Measurements from ENCODE around the gene ELK4.

The ELK4 gene

DNA sequence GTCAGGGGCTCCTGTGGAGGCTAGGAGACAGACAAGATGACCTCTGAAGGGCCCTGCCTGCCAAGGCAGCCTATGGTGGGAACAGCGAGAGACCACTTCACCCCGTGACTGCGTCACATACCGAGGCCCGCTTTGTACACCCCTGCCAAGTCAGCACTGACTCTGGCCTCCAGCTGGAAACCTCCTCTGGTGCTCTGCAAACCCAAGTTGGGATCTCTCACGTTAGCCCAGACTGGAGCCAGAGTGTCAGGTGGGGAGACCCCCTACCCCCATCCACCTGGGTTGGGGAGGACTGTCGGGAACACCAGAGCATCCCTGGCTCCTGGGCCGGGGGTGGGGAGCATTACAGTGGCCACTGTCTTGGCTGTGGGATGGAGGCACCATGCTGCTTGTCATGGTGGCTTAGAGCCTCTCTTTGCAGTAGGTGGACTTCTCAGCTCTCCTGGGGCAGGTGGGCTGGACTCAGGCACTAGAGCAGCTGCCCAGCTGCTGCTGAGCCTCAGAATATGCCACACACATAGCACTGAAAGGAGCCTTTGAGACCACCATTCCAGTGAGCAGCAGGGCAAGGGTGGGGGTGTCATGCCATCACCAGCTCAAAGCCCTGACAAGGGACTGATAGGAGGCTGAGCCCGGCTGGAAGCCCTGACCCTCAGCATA, 50.4 kb downstream of the ELK4 start:
- H3K9me3 ChIP-seq (ENCODE audit: control insufficient read depth, low read length) = no peaks in the 10 kb centered on the region
- no peak overlapping the region for H3K4me3 ChIP-seq (ENCODE audit: extremely low read depth, insufficient read depth, low read length, poor library complexity, severe bottlenecking)
- no peaks in the 10 kb centered on the region for H3K36me3 ChIP-seq (ENCODE audit: control insufficient read depth, insufficient read depth, low read length)
- H3K4me1 ChIP-seq (ENCODE audit: control insufficient read depth, insufficient read depth, low read length, poor library complexity, severe bottlenecking) = no peaks in the 10 kb centered on the region
- WGBS, 2 experiments (ENCODE audit: insufficient coverage in 2 of 2) = 94 to 98% methylated on average over 6 of the region's 9 CpGs
- no peak overlapping the region for H3K27ac ChIP-seq (ENCODE audit: low read depth, low read length, severe bottlenecking)

DNA sequence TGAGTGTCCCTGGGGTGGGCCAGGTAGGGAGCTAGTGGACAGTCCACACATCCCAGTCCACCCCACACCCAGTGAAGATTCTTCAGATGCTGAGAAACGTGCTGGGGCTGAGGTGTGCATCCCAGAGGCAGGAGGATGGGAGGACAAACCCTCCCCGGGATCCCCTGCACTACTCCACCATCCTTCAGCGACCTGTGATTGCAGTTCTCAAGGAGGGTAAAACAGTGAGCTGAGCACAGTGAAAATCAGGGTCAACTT, 51.0 kb downstream of the ELK4 start:
- WGBS, 2 experiments (ENCODE audit: insufficient coverage in 2 of 2) = 79 to 100% methylated on average over 2 to 3 of the region's 3 CpGs
- H3K27ac ChIP-seq (ENCODE audit: low read depth, low read length, severe bottlenecking) = no peak overlapping the region
- no peaks in the 10 kb centered on the region for H3K4me1 ChIP-seq (ENCODE audit: control insufficient read depth, insufficient read depth, low read length, poor library complexity, severe bottlenecking)
- no peaks in the 10 kb centered on the region for H3K36me3 ChIP-seq (ENCODE audit: control insufficient read depth, insufficient read depth, low read length)
- H3K4me3 ChIP-seq (ENCODE audit: extremely low read depth, insufficient read depth, low read length, poor library complexity, severe bottlenecking) = no peak overlapping the region
- no peaks in the 10 kb centered on the region for H3K9me3 ChIP-seq (ENCODE audit: control insufficient read depth, low read length)

DNA sequence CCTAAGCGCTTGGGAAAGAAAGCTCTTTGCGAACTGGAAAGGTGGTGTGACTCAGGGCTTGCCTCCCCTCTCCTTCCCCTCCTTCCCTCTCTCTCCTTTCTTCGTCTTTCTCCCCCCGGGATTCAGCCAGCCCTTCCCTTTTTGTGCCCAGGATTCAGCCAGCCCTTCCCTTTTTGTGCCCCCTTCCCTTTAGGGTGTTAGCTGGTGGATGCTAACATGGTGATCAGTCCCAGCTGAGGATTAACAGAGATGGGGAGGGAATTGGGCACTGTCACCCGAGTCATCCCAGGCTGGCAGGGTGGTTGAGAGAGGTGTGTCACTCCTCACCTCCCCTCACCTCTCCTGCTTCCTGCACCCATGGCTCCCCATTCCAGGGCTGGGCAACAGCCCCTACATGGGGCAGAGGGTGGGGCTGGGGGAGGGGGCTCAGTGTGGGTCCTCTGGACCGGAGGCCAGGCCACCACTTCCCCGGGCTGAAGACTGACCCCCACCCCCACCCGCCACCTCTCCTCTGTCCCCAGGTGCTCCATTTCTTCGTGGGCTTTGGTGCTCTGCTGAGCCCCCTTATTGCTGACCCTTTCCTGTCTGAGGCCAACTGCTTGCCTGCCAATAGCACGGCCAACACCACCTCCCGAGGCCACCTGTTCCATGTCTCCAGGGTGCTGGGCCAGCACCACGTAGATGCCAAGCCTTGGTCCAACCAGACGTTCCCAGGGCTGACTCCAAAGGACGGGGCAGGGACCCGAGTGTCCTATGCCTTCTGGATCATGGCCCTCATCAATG, 51.5 kb downstream of the ELK4 start:
- Histone ChIP-seq H3K9me3 (ENCODE audit: control insufficient read depth, low read length) (no peaks in the 10 kb centered on the region), H3K4me1 (ENCODE audit: control insufficient read depth, insufficient read depth, low read length, poor library complexity, severe bottlenecking) (no peaks in the 10 kb centered on the region), H3K27ac (ENCODE audit: low read depth, low read length, severe bottlenecking) (no peak overlapping the region), H3K36me3 (ENCODE audit: control insufficient read depth, insufficient read depth, low read length) (no peaks in the 10 kb centered on the region), H3K4me3 (ENCODE audit: extremely low read depth, insufficient read depth, low read length, poor library complexity, severe bottlenecking) (no peak overlapping the region)
- 79 to 87% methylated on average over 5 to 11 of the region's 15 CpGs for WGBS, 2 experiments (ENCODE audit: insufficient coverage in 2 of 2)

DNA sequence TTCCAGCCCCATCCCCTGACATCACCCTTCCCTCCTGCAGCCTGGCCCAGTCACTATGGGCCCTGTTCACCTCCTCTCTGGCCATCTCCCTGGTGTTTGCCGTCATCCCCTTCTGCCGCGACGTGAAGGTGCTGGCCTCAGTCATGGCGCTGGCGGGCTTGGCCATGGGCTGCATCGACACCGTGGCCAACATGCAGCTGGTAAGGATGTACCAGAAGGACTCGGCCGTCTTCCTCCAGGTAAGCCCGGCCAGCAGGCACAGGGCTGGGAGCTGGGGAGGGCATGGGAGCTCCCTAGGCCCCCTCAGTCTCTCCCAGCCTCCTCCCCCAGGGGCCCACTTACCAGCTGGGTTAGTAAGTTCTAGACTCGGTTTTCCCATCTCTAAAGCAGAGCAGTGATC, 52.1 kb downstream of the ELK4 start:
- H3K4me3 ChIP-seq (ENCODE audit: extremely low read depth, insufficient read depth, low read length, poor library complexity, severe bottlenecking) = no peak overlapping the region
- no peaks in the 10 kb centered on the region for H3K9me3 ChIP-seq (ENCODE audit: control insufficient read depth, low read length)

DNA sequence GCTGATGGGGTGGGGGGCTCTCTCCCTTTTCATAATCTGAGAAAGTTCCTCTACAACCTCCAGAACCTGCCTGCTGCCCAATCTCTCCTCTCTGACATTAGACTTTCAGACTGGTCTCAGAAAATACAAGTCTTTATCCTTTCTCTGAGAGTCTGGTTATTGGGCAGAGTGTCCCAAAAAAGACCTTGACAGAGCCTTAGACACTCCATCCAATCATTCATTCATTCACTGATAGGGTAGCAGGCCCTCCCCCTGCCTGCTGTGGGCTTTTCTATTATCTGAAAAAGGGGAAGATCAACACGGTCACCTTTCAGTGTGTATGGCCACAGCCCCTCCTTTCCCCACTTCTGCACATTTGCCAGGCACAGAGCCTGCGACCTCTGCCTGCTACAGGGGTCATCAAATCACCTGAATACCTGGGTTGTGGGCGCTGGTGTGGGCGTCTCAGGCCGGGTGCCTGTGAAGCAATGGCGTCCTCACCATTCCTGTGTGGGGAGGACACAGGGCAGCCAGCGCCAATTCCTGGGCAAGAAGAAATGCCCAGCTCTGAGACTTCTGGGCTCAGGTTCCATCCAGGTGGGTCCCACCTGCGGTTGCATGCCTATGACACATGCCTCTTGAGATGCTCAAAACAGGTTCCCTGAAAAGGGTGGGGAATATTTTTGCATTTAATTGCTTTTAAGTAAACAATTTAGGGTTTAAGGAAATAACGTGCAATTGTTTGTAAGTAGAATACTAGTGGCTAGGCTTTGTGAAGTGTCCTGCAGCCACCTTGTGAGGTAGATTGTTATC, 52.8 kb downstream of the ELK4 start:
- Histone ChIP-seq H3K36me3 (ENCODE audit: control insufficient read depth, insufficient read depth, low read length) (no peaks in the 10 kb centered on the region), H3K4me3 (ENCODE audit: extremely low read depth, insufficient read depth, low read length, poor library complexity, severe bottlenecking) (no peak overlapping the region), H3K27ac (ENCODE audit: low read depth, low read length, severe bottlenecking) (no peak overlapping the region), H3K4me1 (ENCODE audit: control insufficient read depth, insufficient read depth, low read length, poor library complexity, severe bottlenecking) (no peaks in the 10 kb centered on the region), H3K9me3 (ENCODE audit: control insufficient read depth, low read length) (no peaks in the 10 kb centered on the region)
- 75 to 80% methylated on average over 9 of the region's 9 CpGs for WGBS, 2 experiments (ENCODE audit: insufficient coverage in 2 of 2)

More for the DNA sequence above, 52.1 kb downstream of the ELK4 start:
- H3K27ac ChIP-seq (ENCODE audit: low read depth, low read length, severe bottlenecking) = no peak overlapping the region
- no peaks in the 10 kb centered on the region for H3K4me1 ChIP-seq (ENCODE audit: control insufficient read depth, insufficient read depth, low read length, poor library complexity, severe bottlenecking)
- WGBS, 2 experiments (ENCODE audit: insufficient coverage in 2 of 2) = 86 to 87% methylated on average over 10 of the region's 12 CpGs
- no peaks in the 10 kb centered on the region for H3K36me3 ChIP-seq (ENCODE audit: control insufficient read depth, insufficient read depth, low read length)

DNA sequence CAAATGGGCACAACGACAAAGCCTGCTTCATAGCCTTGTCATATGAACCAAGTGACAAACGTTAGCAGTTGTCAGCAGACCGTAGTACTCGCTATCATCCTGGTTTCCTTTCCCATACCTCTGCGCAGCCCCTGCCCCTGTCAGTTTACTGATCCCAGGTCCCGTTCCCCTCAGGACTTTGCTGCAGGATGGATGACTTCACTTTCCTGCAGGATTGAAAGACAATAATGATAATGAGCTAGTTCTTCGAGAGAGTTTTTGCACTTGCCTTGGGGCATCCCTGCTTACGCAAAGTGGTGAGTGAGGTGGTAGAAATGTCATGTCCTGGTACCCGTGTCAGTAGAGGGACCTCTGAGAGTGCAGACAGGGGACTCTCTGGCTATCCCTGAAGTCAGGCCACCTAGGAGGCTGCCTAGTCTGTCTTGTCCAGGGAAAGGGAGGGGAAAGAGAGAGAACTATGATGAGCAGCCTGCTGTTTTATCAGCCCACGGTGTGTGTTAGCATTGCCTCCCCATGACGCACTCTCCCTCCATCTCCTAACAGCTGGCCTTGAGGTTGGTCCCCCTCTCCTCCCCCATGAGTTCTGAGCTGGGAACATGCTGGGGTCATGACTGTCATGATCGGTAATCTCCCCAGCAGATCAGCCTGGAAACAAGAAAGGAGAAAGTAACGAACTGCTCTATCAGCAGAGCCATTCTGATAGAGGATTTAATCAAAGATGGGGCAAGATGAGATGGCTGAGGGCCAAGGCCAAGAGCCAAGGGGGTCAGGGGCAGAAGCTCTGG, 53.7 kb downstream of the ELK4 start:
- no peaks in the 10 kb centered on the region for H3K4me1 ChIP-seq (ENCODE audit: control insufficient read depth, insufficient read depth, low read length, poor library complexity, severe bottlenecking)
- H3K36me3 ChIP-seq (ENCODE audit: control insufficient read depth, insufficient read depth, low read length) = no peaks in the 10 kb centered on the region
- WGBS, 2 experiments (ENCODE audit: insufficient coverage in 2 of 2) = 65 to 87% methylated on average over 10 to 11 of the region's 13 CpGs
- H3K4me3 ChIP-seq (ENCODE audit: extremely low read depth, insufficient read depth, low read length, poor library complexity, severe bottlenecking) = no peak overlapping the region
- no peak overlapping the region for H3K27ac ChIP-seq (ENCODE audit: low read depth, low read length, severe bottlenecking)
- H3K9me3 ChIP-seq (ENCODE audit: control insufficient read depth, low read length) = no peaks in the 10 kb centered on the region

DNA sequence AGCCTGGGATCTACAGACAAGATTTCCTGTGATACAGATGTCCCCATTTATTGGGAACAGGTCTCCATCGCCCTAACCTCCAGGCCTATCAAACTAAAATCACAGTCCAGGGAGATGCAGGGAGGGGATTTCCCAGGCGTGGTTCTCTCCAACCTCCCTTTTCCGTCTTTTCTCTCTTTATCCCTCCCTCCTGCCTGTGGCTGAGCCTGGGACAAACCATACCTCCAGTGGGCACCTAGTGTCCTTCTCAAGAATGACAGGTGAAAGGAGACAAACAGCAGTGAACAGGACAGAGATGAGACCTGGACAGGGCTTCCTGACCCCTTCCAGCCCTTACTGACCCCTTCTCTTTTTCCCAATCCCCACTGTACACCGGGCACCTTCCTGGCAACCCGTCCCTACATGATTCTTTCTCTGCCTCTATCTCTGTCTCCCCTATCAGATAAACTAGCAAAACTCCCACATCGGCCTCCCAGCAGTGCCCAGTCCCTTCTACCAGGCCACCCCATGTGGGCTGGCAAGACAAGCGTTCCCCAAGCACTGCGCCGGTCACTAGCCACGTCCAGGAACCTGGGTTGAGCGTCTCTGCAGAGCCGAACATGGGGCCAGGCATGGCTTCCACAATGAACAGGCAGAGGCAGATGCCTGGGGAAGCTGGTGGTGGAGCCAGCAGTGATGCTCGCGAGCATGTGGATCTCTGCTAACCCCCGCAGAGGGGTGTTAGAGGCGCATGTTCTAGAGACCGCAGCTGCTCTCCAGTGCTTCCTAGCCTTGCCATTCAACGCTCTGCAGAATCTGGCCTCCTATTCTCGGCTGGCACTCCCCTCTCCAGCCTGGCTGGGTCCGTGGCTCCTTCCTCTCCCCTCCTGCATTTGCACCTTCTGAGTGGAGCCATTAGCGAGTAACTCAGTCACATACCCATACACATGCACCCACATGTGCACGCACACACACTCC, 54.7 kb downstream of the ELK4 start:
- 73 to 79% methylated on average over 13 to 21 of the region's 22 CpGs for WGBS, 2 experiments (ENCODE audit: insufficient coverage in 2 of 2)
- H3K9me3 ChIP-seq (ENCODE audit: control insufficient read depth, low read length) = no peaks in the 10 kb centered on the region
- H3K4me1 ChIP-seq (ENCODE audit: control insufficient read depth, insufficient read depth, low read length, poor library complexity, severe bottlenecking) = no peaks in the 10 kb centered on the region
- no peaks in the 10 kb centered on the region for H3K36me3 ChIP-seq (ENCODE audit: control insufficient read depth, insufficient read depth, low read length)
- H3K4me3 ChIP-seq (ENCODE audit: extremely low read depth, insufficient read depth, low read length, poor library complexity, severe bottlenecking) = no peak overlapping the region
- no peak overlapping the region for H3K27ac ChIP-seq (ENCODE audit: low read depth, low read length, severe bottlenecking)

DNA sequence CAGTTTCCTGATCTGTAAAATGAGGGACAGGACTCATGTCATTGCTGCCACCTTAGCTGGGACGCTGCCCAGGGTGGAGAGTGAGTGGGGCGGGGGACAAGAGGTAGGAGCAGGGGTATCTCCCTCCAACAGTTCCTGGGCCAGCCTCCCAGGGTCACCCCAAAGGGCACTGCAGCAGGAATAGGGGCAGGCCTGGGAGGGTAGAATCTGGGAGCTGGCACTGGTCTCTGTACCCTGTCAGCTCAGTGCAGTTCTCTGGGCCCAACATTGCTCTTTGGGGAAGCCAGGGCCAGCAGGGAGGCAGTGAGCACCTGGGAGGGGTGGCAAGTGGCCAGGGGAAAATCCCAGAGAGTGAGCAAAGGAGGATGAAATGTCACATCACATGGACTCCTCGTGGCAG, 55.8 kb downstream of the ELK4 start:
- H3K27ac ChIP-seq (ENCODE audit: low read depth, low read length, severe bottlenecking) = no peak overlapping the region
- WGBS, 2 experiments (ENCODE audit: insufficient coverage in 2 of 2) = 92 to 93% methylated on average over 3 of the region's 3 CpGs
- H3K4me3 ChIP-seq (ENCODE audit: extremely low read depth, insufficient read depth, low read length, poor library complexity, severe bottlenecking) = no peak overlapping the region
- H3K36me3 ChIP-seq (ENCODE audit: control insufficient read depth, insufficient read depth, low read length) = no peaks in the 10 kb centered on the region
- H3K4me1 ChIP-seq (ENCODE audit: control insufficient read depth, insufficient read depth, low read length, poor library complexity, severe bottlenecking) = no peaks in the 10 kb centered on the region
- H3K9me3 ChIP-seq (ENCODE audit: control insufficient read depth, low read length) = no peaks in the 10 kb centered on the region

DNA sequence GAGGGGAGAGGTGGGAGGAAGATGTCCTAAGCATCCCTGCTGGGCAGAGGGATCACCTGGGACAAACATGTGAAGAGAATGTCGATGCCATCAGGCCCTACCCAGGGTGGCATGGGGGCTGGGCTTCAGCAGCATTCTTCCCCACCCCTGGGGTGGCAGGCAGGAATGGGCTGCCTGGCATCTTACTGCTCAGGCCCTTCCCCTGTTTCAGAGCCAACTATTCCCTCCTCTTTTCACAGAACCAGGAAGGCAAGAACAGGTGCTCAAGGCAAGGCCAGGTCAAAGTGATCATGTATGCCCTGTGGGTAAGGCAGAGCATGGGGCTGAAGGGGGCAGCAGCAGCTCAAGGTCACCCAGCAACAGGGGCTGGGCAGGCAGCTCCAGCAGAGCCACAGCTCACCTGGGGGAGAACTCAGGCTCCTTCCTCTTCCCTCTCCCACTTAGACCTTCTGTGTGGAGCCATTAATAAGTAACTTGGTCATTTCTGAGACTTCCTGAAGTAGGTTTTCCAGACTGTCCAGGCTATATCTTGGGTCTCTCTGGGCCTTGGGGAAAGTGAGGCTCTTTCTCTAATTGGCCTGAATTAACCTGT, 56.4 kb downstream of the ELK4 start:
- WGBS, 2 experiments (ENCODE audit: insufficient coverage in 2 of 2) = 50 to 60% methylated on average over 1 of the region's 1 CpG
- Histone ChIP-seq H3K36me3 (ENCODE audit: control insufficient read depth, insufficient read depth, low read length) (no peaks in the 10 kb centered on the region), H3K4me3 (ENCODE audit: extremely low read depth, insufficient read depth, low read length, poor library complexity, severe bottlenecking) (no peak overlapping the region), H3K9me3 (ENCODE audit: control insufficient read depth, low read length) (no peaks in the 10 kb centered on the region), H3K27ac (ENCODE audit: low read depth, low read length, severe bottlenecking) (no peak overlapping the region), H3K4me1 (ENCODE audit: control insufficient read depth, insufficient read depth, low read length, poor library complexity, severe bottlenecking) (no peaks in the 10 kb centered on the region)

Measured in mesodermal cell (in vitro differentiated cells).